K562 (cell line): ENCODE measurements around the gene CPED1. TPM values are rescaled to one million over a fixed set of nuclear protein-coding genes. Genes with fewer than 3 reads are reported as not detected.
A peak's percentile ranks its signal among the peaks of the same experiment; 100 is the strongest.

Experiments used
- CHCHD3 ChIP-seq: fragments of 250-450 bp; sonication (Bioruptor Pico); IDR thresholded peaks from 2 replicates; pipeline ENCODE4 v2.1.2; 2022; ENCODE audit warnings: mild to moderate bottlenecking
- FIP1L1 ChIP-seq: fragments of 200-400 bp; formaldehyde crosslinking; IDR thresholded peaks from 2 replicates; pipeline ENCODE4 v1.6.1; 2018; ENCODE audit warnings: mild to moderate bottlenecking, low read depth, low read length; ENCODE audit not compliant: poor library complexity, severe bottlenecking
- FOXA3 ChIP-seq, 2 experiments: fragments of 450-650 bp in 1 of 2; sonication (generic) in 1 of 2; formaldehyde crosslinking; IDR thresholded peaks in 1 of 2; conservative IDR thresholded peaks in 1 of 2; 2 replicates each; pipeline versions ENCODE4 v1.4.0 to v1.8.0; 2020 to 2022; ENCODE audit warnings: mild to moderate bottlenecking in 2 of 2, missing genetic modification reagents in 1 of 2
- HEY1 ChIP-seq: fragments of 250-450 bp; sonication (Bioruptor Pico); IDR thresholded peaks from 2 replicates; pipeline ENCODE4 v1.5.0; 2020; ENCODE audit warnings: mild to moderate bottlenecking, moderate library complexity, borderline replicate concordance
- HMG20A ChIP-seq: fragments of 450-650 bp; formaldehyde crosslinking; conservative IDR thresholded peaks from 2 replicates; pipeline ENCODE4 v1.4.0; 2020; ENCODE audit warnings: mild to moderate bottlenecking, mixed read lengths
- KLF16 ChIP-seq: IDR thresholded peaks from 2 replicates; pipeline ENCODE4 v1.6.1; 2016; ENCODE audit warnings: antibody characterized with exemption
- KLF6 ChIP-seq: fragments of 250-450 bp; sonication (Bioruptor Pico); IDR thresholded peaks from 2 replicates; pipeline ENCODE4 v1.4.0; 2020; ENCODE audit warnings: mild to moderate bottlenecking, moderate library complexity, borderline replicate concordance
- MITF ChIP-seq: IDR thresholded peaks from 2 replicates; pipeline ENCODE4 v1.6.1; 2014; ENCODE audit warnings: antibody characterized with exemption
- NFE2 ChIP-seq: IDR thresholded peaks from 2 replicates; pipeline ENCODE4 v1.6.1; 2014; ENCODE audit warnings: antibody characterized with exemption, low read depth
- PURB ChIP-seq: sonication (generic); formaldehyde crosslinking; IDR thresholded peaks from 2 replicates; pipeline ENCODE4 v1.9.0; 2021; ENCODE audit warnings: low read depth, mild to moderate bottlenecking, missing genetic modification reagents
- REST ChIP-seq, 2 experiments: fragments of 450-650 bp; formaldehyde crosslinking in 1 of 2; IDR thresholded peaks; 2 replicates each; pipeline versions ENCODE4 v1.4.0 to v1.6.1; 2014 to 2020; ENCODE audit warnings: mild to moderate bottlenecking in 2 of 2, borderline replicate concordance in 1 of 2, low read depth in 1 of 2
- RNF2 ChIP-seq: sonication (generic); IDR thresholded peaks from 2 replicates; pipeline ENCODE4 v1.6.1; 2016
- SIN3B ChIP-seq: fragments of 450-650 bp; IDR thresholded peaks from 2 replicates; pipeline ENCODE4 v1.6.1; 2017; ENCODE audit warnings: low read depth, mild to moderate bottlenecking, moderate library complexity
- SREBF2 ChIP-seq: sonication (generic); formaldehyde crosslinking; IDR thresholded peaks from 2 replicates; pipeline ENCODE4 v1.4.0; 2020; ENCODE audit warnings: mild to moderate bottlenecking, missing genetic modification reagents
- STAT5A ChIP-seq: IDR thresholded peaks from 2 replicates; pipeline ENCODE4 v1.6.1; 2012; ENCODE audit warnings: low read length, inconsistent platforms, borderline replicate concordance
- TAL1 ChIP-seq: fragments of 450-650 bp; IDR thresholded peaks from 2 replicates; pipeline ENCODE4 v1.6.1; 2016; ENCODE audit warnings: mild to moderate bottlenecking
- ZBTB43 ChIP-seq: sonication (generic); formaldehyde crosslinking; IDR thresholded peaks from 2 replicates; pipeline ENCODE4 v1.8.0; 2023; ENCODE audit warnings: mild to moderate bottlenecking, missing genetic modification reagents
- ZNF586 ChIP-seq: fragments of 450-650 bp; formaldehyde crosslinking; conservative IDR thresholded peaks from 2 replicates; pipeline ENCODE4 v1.4.0; 2020; ENCODE audit warnings: mild to moderate bottlenecking, moderate library complexity
- polyA plus RNA-seq, 8 experiments: library from polyadenylated mRNA; depleted of rRNA in 4 of 8; stranded (reverse) in 5 of 8; unstranded in 3 of 8; fragments of >200 nt; fragmentation: Nextera tagmentation in 2 of 8; fragmentation: Illumina TruSeq in 1 of 8; extraction: Ambion mirVana in 2 of 8; extraction: Trizol in 1 of 8; gene quantifications; 2 replicates each; pipeline versions ENCODE4 v1.2.1 to v1.2.3, GENCODE V29; 2011 to 2014; ENCODE audit warnings: inconsistent platforms in 1 of 8, missing spikeins in 1 of 8
- total RNA-seq, 7 experiments: library from RNA; depleted of rRNA in 6 of 7; stranded (reverse); fragments of >200 nt in 6 of 7; fragmentation: Illumina TruSeq in 2 of 7; extraction: Trizol in 2 of 7; gene quantifications; 2 replicates each; pipeline versions ENCODE4 v1.2.1 to v1.2.3, GENCODE V29; 2011 to 2021; ENCODE audit warnings: low replicate concordance in 1 of 7

CPED1 gene
- total and polyA plus RNA-seq, 9 of the 15 experiments (the other 6 are each of a cell fraction or from before 2014, with no cell fraction given) = 195 to 393 (median 290) TPM

GRCh38 chr7:121079425-121080169 lies 91.1 kb downstream of the CPED1 start (continued):
- TF ChIP-seq MITF (no peak), FOXA3 (CRISPR knock-in tag; conservative IDR thresholded peaks at IDR 0.05 in 1 of 2, IDR thresholded peaks at IDR 0.05 in 1 of 2) (peak in 1 of 2 experiments; percentile 92; a peak in 2 of 4 replicates), FIP1L1 (no peak), KLF6 (CRISPR knock-in tag) (no peak), RNF2 (0 out of 2 replicates have a peak, but pooled peaks have one; percentile 3), ZNF586 (CRISPR knock-in tag) (no peak), HEY1 (CRISPR knock-in tag) (no peak), HMG20A (CRISPR knock-in tag) (no peak; the same call in 1 of the 2 replicates), NFE2 (no peak), PURB (CRISPR knock-in tag) (no peak), SIN3B (0 out of 2 replicates have a peak, but pooled peaks have one; percentile 41), TAL1 (peak; percentile 23; the same call in 1 of the 2 replicates), STAT5A (no peak), KLF16 (no peak), REST (IDR thresholded peaks at IDR 0.05; ENCODE audit: borderline replicate concordance) (no peak), REST (CRISPR knock-in tag; IDR thresholded peaks at IDR 0.05; ENCODE audit: low read depth) (no peak), CHCHD3 (CRISPR knock-in tag) (no peak), ZBTB43 (CRISPR knock-in tag) (no peak), SREBF2 (no peak)
